Measurements from ENCODE around the gene FAM13B. TPM values are rescaled to one million over a fixed set of nuclear protein-coding genes. Genes with fewer than 3 reads are reported as not detected.
"Not testable (repeated sequence)": the region's sequence is repeated elsewhere in the genome, so short reads cannot be mapped to it uniquely, and the experiment has no call there.

FAM13B gene
- total and polyA plus RNA-seq, 5 experiments from 2014 or later: 21.7 to 75.3 (median 25.1) TPM

GRCh38 chr5:138029944-138030343 lies 2.9 kb downstream of the FAM13B start:
- DNase-seq (no peak), ATAC-seq (no peak)
- H3K36me3 Mint-ChIP-seq: peaks cover 0 to 21% (median 0%) of the 10 kb centered on the region in 3 donors
- peaks cover 0 to 2% (median 0%) of the 10 kb centered on the region in 5 donors for H3K27me3 Mint-ChIP-seq
- peak overlapping the region; percentile 22 to 100 (median 96) for H3K4me3 Mint-ChIP-seq
- no peaks in the 10 kb centered on the region for H3K9me3 Mint-ChIP-seq
- H3K4me1 Mint-ChIP-seq: peaks cover 30 to 73% (median 72%) of the 10 kb centered on the region in 4 donors
- peak overlapping the region in 7 of 10 donors; percentile 23 to 99 (median 52) for H3K27ac Mint-ChIP-seq
- POLR2A ChIA-PET: interaction anchor here (0.6 kb wide), 1 partner anchor 50 kb away, joined by 6 read pairs; no protein-coding TSS in a partner anchor

GRCh38 chr5:138029501-138029900 lies 3.4 kb downstream of the FAM13B start:
- DNase-seq (no peak), ATAC-seq (no peak)
- peak overlapping the region; percentile 16 to 100 (median 86) for H3K4me3 Mint-ChIP-seq
- peaks cover 0 to 21% (median 0%) of the 10 kb centered on the region in 3 donors for H3K36me3 Mint-ChIP-seq
- peaks cover 0 to 2% (median 0%) of the 10 kb centered on the region in 5 donors for H3K27me3 Mint-ChIP-seq
- H3K9me3 Mint-ChIP-seq: no peaks in the 10 kb centered on the region
- POLR2A ChIA-PET: interaction anchor here (0.6 kb wide), 1 partner anchor 50 kb away, joined by 6 read pairs; no protein-coding TSS in a partner anchor
- H3K27ac Mint-ChIP-seq: peak overlapping the region in 9 of 10 donors; percentile 8 to 99 (median 52)
- peaks cover 32 to 78% (median 76%) of the 10 kb centered on the region in 4 donors for H3K4me1 Mint-ChIP-seq

GRCh38 chr5:138028971-138029365 lies 3.9 kb downstream of the FAM13B start:
- Mint-ChIP-seq H3K27me3 (peaks cover 0 to 2% (median 0%) of the 10 kb centered on the region in 5 donors), H3K4me3 (peak overlapping the region in 8 of 10 donors; percentile 54 to 100 (median 89)), H3K9me3 (no peaks in the 10 kb centered on the region), H3K4me1 (peaks cover 35 to 83% (median 81%) of the 10 kb centered on the region in 4 donors), H3K36me3 (peaks cover 0 to 21% (median 0%) of the 10 kb centered on the region in 3 donors), H3K27ac (peak overlapping the region in 4 of 10 donors; percentile 26 to 99 (median 62))
- ATAC-seq: no peak
- no peak for DNase-seq
- POLR2A ChIA-PET: no interaction called here

GRCh38 chr5:138028262-138028970 lies 4.5 kb downstream of the FAM13B start:
- POLR2A ChIA-PET, H3K27me3 Mint-ChIP-seq, ATAC-seq, H3K9me3 Mint-ChIP-seq, DNase-seq: not testable (repeated sequence)
- peaks cover 0 to 21% (median 0%) of the 10 kb centered on the region in 3 donors for H3K36me3 Mint-ChIP-seq
- H3K4me3 Mint-ChIP-seq: peak overlapping the region in 7 of 10 donors; percentile 4 to 99 (median 68)
- peak overlapping the region in 1 of 10 donors; percentile 99 for H3K27ac Mint-ChIP-seq
- H3K4me1 Mint-ChIP-seq: peaks cover 34 to 83% (median 81%) of the 10 kb centered on the region in 4 donors

- ATAC-seq, H3K27me3 Mint-ChIP-seq: not testable (repeated sequence)
Observed at GRCh38 chr5:138026793-138027192, 6.1 kb downstream of the FAM13B start.

GRCh38 chr5:138025285-138025684 lies 7.6 kb downstream of the FAM13B start:
- POLR2A ChIA-PET: no interaction called here
- Mint-ChIP-seq H3K36me3 (peaks cover 0 to 28% (median 3%) of the 10 kb centered on the region in 3 donors), H3K4me1 (peaks cover 27 to 92% (median 81%) of the 10 kb centered on the region in 4 donors), H3K9me3 (no peaks in the 10 kb centered on the region), H3K27ac (peak overlapping the region in 2 of 10 donors; percentile 73 to 75), H3K27me3 (no peaks in the 10 kb centered on the region), H3K4me3 (peak overlapping the region in 8 of 10 donors; percentile 14 to 76 (median 46))
- DNase-seq (no peak), ATAC-seq (no peak)

More at GRCh38 chr5:138026793-138027192, 6.1 kb downstream of the FAM13B start:
- peaks cover 0 to 21% (median 0%) of the 10 kb centered on the region in 3 donors for H3K36me3 Mint-ChIP-seq
- H3K9me3 Mint-ChIP-seq, POLR2A ChIA-PET, DNase-seq: not testable (repeated sequence)
- peak overlapping the region in 7 of 10 donors; percentile 24 to 59 (median 44) for H3K4me3 Mint-ChIP-seq
- peaks cover 33 to 94% (median 89%) of the 10 kb centered on the region in 4 donors for H3K4me1 Mint-ChIP-seq
- H3K27ac Mint-ChIP-seq: peak overlapping the region in 1 of 10 donors; percentile 99

- H3K4me3 Mint-ChIP-seq: peak overlapping the region in 7 of 10 donors; percentile 1 to 68 (median 32)
- no peak for DNase-seq
- H3K27ac Mint-ChIP-seq: peak overlapping the region in 4 of 10 donors; percentile 18 to 72 (median 24)
- POLR2A ChIA-PET: no interaction called here
- no peaks in the 10 kb centered on the region for H3K9me3 Mint-ChIP-seq
- no peak for ATAC-seq
- H3K27me3 Mint-ChIP-seq: no peaks in the 10 kb centered on the region
- H3K4me1 Mint-ChIP-seq: peaks cover 20 to 80% (median 69%) of the 10 kb centered on the region in 4 donors
- H3K36me3 Mint-ChIP-seq: peaks cover 0 to 33% (median 7%) of the 10 kb centered on the region in 3 donors
Observed at GRCh38 chr5:138024117-138024516, 8.8 kb downstream of the FAM13B start.

- POLR2A ChIA-PET: no interaction called here
- ATAC-seq (no peak), DNase-seq (no peak)
- H3K9me3 Mint-ChIP-seq: no peaks in the 10 kb centered on the region
- H3K27ac Mint-ChIP-seq: peak overlapping the region in 3 of 10 donors; percentile 2 to 64 (median 44)
- no peaks in the 10 kb centered on the region for H3K27me3 Mint-ChIP-seq
- H3K4me1 Mint-ChIP-seq: peaks cover 20 to 72% (median 62%) of the 10 kb centered on the region in 4 donors
- peaks cover 6 to 42% (median 16%) of the 10 kb centered on the region in 3 donors for H3K36me3 Mint-ChIP-seq
- peak overlapping the region in 6 of 10 donors; percentile 0 to 54 (median 32) for H3K4me3 Mint-ChIP-seq
Observed at GRCh38 chr5:138022912-138023311, 10.0 kb downstream of the FAM13B start.

- ATAC-seq (no peak), DNase-seq (no peak)
- H3K4me3 Mint-ChIP-seq: no peak overlapping the region
- peaks cover 9 to 46% (median 19%) of the 10 kb centered on the region in 3 donors for H3K36me3 Mint-ChIP-seq
- no peaks in the 10 kb centered on the region for H3K27me3 Mint-ChIP-seq
- H3K27ac Mint-ChIP-seq: peak overlapping the region in 2 of 10 donors; percentile 50 to 85
- H3K9me3 Mint-ChIP-seq: no peaks in the 10 kb centered on the region
- H3K4me1 Mint-ChIP-seq: peaks cover 16 to 66% (median 56%) of the 10 kb centered on the region in 4 donors
- POLR2A ChIA-PET: no interaction called here
Observed at GRCh38 chr5:138021771-138022170, 11.1 kb downstream of the FAM13B start.

GRCh38 chr5:138018849-138019248 lies 14.0 kb downstream of the FAM13B start:
- Mint-ChIP-seq H3K9me3 (no peaks in the 10 kb centered on the region), H3K27ac (no peak overlapping the region), H3K36me3 (peaks cover 9 to 73% (median 25%) of the 10 kb centered on the region in 3 donors), H3K4me3 (no peak overlapping the region), H3K27me3 (no peaks in the 10 kb centered on the region), H3K4me1 (peaks cover 5 to 55% (median 38%) of the 10 kb centered on the region in 4 donors)
- DNase-seq (no peak), ATAC-seq (no peak)
- POLR2A ChIA-PET: no interaction called here

- no peaks in the 10 kb centered on the region for H3K9me3 Mint-ChIP-seq
- no peak for DNase-seq
- no peak for ATAC-seq
- POLR2A ChIA-PET: no interaction called here
- H3K27me3 Mint-ChIP-seq: no peaks in the 10 kb centered on the region
- peaks cover 11 to 95% (median 30%) of the 10 kb centered on the region in 3 donors for H3K36me3 Mint-ChIP-seq
- peak overlapping the region in 1 of 10 donors; percentile 61 for H3K27ac Mint-ChIP-seq
- H3K4me1 Mint-ChIP-seq: peaks cover 2 to 35% (median 16%) of the 10 kb centered on the region in 4 donors
- no peak overlapping the region for H3K4me3 Mint-ChIP-seq
Observed at GRCh38 chr5:138015916-138016315, 17.0 kb downstream of the FAM13B start.

GRCh38 chr5:138011991-138012390 lies 20.9 kb downstream of the FAM13B start:
- Mint-ChIP-seq H3K4me1 (peaks cover 0 to 22% (median 9%) of the 10 kb centered on the region in 4 donors), H3K27ac (no peak overlapping the region), H3K36me3 (peaks cover 8 to 93% (median 27%) of the 10 kb centered on the region in 3 donors), H3K27me3 (no peaks in the 10 kb centered on the region), H3K4me3 (no peak overlapping the region), H3K9me3 (no peaks in the 10 kb centered on the region)
- POLR2A ChIA-PET: no interaction called here
- DNase-seq (no peak), ATAC-seq (no peak)

All from naive thymus-derived CD8-positive, alpha-beta T cell (primary cell).